GM19438 (cell line): Measurements from ENCODE around the gene ECPAS.
"Not testable (repeated sequence)": the region's sequence is repeated elsewhere in the genome, so short reads cannot be mapped to it uniquely, and the experiment has no call there.

Experiments used
- ATAC-seq: cut with Tn5 transposase; IDR thresholded peaks from one replicate; pipeline ENCODE4 v1.9.1; 2021; ENCODE audit warnings: low read depth; ENCODE audit not compliant: unreplicated experiment

Gene ECPAS

DNA sequence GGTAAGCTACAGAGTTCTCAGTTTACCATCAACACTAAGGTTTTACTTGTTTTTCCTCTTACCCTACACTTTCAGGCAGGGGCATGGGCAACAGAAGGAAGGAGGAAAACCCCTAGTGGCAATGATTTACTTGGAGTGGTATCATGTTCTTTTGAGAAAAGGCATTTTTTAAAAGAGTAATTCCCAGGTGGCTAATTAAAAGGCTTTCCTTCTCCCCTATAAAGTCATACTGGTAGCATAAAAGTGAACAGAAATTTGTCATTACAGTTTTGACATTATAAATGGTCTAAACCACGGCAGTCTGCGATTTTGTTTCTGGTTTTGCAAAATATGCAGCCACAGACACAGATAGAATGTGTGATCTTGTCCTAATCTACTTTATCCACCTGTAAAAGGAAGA is 123.3 kb downstream of the ECPAS start:
- no peak for ATAC-seq

GRCh38 chr9:111356481-111357244 is 127.5 kb downstream of the ECPAS start:
- ATAC-seq, result no peak

GRCh38 chr9:111352545-111352944 is 131.6 kb downstream of the ECPAS start:
- ATAC-seq, result no peak

DNA sequence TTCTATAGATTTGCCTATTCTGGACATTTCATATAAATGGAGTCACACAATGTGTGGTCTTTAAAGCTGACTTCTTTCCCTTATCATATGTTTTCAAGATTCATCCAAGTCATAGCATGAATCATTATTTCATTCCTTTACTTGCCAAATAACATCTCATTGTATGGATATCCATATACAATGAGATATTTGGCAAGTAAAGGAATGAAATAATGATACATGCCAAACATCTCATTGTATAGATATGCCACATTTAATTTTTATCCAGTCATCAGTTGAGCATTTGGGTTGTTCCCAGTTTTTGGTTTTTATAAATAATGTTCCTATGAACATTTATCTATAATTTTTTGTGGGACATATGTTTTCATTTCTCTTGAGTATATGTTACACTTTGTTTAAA is 133.6 kb downstream of the ECPAS start:
- no peak for ATAC-seq

- ATAC-seq, result no peak
Measured at GRCh38 chr9:111349766-111350165, 134.4 kb downstream of the ECPAS start.

- no peak for ATAC-seq
Measured at GRCh38 chr9:111348821-111349271, 135.3 kb downstream of the ECPAS start.

DNA sequence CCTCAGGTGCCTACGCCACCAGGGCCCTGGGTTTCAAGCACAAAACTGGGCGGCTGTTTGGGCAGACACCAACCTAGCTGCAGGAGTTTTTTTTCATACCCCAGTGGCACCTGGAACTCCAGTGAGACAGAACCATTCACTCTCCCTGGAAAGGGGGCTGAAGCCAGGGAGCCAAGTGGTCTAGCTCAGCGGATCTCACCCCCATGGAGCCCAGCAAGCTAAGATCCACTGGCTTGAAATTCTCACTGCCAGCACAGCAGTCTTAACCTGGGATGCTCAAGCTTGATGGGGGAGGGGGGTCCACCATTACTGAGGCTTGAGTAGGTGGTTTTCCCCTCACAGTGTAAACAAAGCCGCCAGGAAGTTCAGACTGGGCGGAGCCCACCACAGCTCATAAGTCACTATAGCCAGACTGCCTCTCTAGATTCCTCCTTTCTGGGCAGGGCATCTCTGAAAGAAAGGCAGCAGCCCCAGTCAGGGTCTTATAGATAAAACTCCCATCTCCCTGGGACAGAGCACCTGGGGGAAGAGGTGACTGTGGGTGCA is 149.8 kb downstream of the ECPAS start:
- ATAC-seq, result not testable (repeated sequence)

DNA sequence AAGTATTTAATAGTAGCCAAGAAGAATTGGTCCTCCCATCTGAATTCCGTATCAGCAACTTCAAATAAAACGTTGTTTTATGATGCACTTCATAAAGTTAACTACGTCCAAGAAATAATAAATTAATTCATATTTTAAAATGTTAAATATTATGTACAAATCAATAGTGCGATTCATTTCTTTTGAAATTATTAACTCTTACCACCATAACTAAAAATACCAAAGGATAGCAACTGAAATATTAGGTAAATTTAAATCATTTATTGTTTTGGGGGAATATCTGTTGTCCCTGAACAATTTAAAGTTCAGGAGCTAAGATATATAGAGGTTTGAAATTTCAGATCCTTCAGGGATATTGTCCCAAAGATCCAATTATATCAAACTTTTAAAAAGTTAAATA is 154.1 kb downstream of the ECPAS start, which contains the start of gene OR2K2:
OR2K2 (minus strand) TSS at position 101 of the 400 bp plus-strand sequence. CDS start 1,791 bp downstream, outside the sequence.
- no peak for ATAC-seq

DNA sequence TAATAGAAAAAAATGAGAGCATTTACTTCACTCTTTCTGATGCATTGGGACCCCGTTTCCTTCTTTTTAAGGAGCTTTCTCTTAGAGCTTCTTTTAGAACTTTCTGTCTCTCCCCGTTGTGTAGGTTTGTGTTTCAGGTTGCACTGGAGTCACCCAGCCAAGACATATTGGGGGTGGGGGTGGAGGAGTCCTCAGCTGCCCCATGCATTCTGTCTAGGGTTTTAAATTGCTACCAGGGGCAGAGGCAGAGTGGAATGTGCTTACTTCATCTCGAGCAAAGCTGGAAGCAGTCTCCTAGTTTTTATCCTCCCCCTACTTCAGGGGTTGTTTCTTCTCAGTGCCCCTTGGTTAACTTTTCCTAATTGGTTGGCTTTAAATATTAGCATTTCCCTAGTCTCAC is 163.6 kb downstream of the ECPAS start:
- ATAC-seq, result no peak

DNA sequence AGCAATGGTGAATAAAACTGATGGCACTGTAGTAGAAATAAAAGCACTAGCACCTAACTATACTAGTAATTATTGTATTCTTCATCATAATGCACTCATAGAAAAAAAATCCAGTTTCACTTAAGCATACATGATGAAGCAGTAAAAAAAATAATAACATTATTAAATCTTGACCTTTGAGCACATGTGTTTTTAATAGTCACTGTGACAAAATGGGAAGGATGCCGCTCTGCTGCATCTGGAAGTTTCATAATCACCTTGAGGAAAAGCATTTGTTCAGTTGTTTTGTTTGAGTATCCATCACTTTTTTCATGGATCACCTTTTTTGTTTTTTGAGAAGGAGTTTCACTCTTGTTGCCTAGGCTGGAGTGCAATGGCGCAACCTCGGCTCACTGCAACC is 167.4 kb downstream of the ECPAS start:
- ATAC-seq, result no peak
